Testis (tissue), 3 donors: ENCODE measurements around the gene TSACC. TPM values are rescaled to one million over a fixed set of nuclear protein-coding genes. Genes with fewer than 3 reads are reported as not detected.
A peak's percentile ranks its signal among the peaks of the same experiment; 100 is the strongest.
"Not testable (repeated sequence)": the region's sequence is repeated elsewhere in the genome, so short reads cannot be mapped to it uniquely, and the experiment has no call there.

Experiments
- DNase-seq: peaks from one replicate; pipeline ENCODE4 v3.0.0-alpha.2; 2019
- H3K27ac ChIP-seq, 2 donors: fragments of 200-600 bp; sonication (generic); one replicate each; pipeline ENCODE4 v1.5.1; 2019
- H3K27me3 ChIP-seq: fragments of 200-600 bp; sonication (generic); one replicate; pipeline ENCODE4 v1.5.1; 2019
- H3K36me3 ChIP-seq: fragments of 200-600 bp; sonication (generic); one replicate; pipeline ENCODE4 v1.5.1; 2017; ENCODE audit warnings: low read depth; ENCODE audit errors: missing control alignments
- H3K4me1 ChIP-seq: fragments of 200-600 bp; sonication (generic); one replicate; pipeline ENCODE4 v1.5.1; 2019
- H3K4me3 ChIP-seq, 2 donors: fragments of 200-600 bp; sonication (generic); one replicate each; pipeline ENCODE4 v1.5.1; 2017 to 2019
- H3K9me3 ChIP-seq: fragments of 200-600 bp; sonication (generic); one replicate; pipeline ENCODE4 v1.5.1; 2017
- POLR2A ChIP-seq: fragments of 450-650 bp; IDR thresholded peaks from one replicate; pipeline ENCODE4 v1.6.1; 2017; ENCODE audit warnings: antibody characterized with exemption, mild to moderate bottlenecking, moderate library complexity
- WGBS, 2 donors: methylation state at CpG; one replicate each; pipeline ENCODE4 v1.1.5; 2018; 5-methylcytosine and 5-hydroxymethylcytosine counted together
- intact Hi-C: fragments of 100-400 bp; cut with DNase I; formaldehyde crosslinking; loops from one replicate; pipeline ENCODE4 v1.15.1; 2023; ENCODE audit warnings: low total_unique reads
- polyA plus RNA-seq: library from polyadenylated mRNA; stranded (reverse); fragments of 350-450 nt; fragmentation: Illumina TruSeq; extraction: RNeasy Lipid Tissue Mini Kit (QIAGEN cat#74804); gene quantifications from one replicate; pipeline ENCODE4 v1.2.3, GENCODE V29; 2014; ENCODE audit warnings: low read depth, low replicate concordance; ENCODE audit not compliant: insufficient read depth
- total RNA-seq, 2 donors: library from RNA; depleted of rRNA; stranded (reverse); fragments of >200 nt; gene quantifications; one replicate each; pipeline ENCODE4 v1.2.3, GENCODE V29; 2016
- TF ChIP-seq, protein P1 (sequence below), 3 experiments: fragments of 450-650 bp in 2 of 3; fragments of 200-600 bp in 1 of 3; sonication (generic) in 1 of 3; IDR thresholded peaks; one replicate each; pipeline ENCODE4 v1.5.1; 2016 to 2019; ENCODE audit warnings: antibody characterized with exemption in 3 of 3, mild to moderate bottlenecking in 2 of 3, moderate library complexity in 1 of 3

The TSACC gene
- total and polyA plus RNA-seq, 3 donors from 2014 or later = 354 to 1,814 (median 748) TPM

DNA sequence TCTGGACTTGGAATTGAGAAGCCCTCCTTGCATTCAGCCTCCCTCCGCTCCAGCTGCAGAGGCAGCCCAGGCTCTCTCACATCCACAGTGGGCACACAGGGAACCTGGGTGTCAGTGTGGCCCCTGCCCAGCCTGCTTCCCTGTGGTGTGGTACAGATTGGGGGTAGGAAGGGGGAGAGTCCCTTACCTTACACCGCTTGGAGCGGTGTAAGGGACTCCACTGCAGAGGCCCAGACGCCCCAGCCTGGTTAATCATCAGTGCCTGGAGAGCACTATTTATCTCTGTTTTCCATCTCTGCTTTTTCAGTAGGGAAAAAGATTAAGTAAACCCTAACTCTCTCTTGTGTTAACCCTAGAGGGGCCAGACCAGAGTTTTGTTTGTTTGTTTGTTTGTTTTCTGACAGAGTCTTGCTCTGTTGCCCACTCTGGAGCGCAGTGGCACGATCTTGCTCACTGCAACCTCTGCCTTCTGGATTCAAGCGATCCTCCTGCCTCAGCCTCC, 29.9 kb downstream of the TSACC start:
- TF ChIP-seq, protein P1, sequence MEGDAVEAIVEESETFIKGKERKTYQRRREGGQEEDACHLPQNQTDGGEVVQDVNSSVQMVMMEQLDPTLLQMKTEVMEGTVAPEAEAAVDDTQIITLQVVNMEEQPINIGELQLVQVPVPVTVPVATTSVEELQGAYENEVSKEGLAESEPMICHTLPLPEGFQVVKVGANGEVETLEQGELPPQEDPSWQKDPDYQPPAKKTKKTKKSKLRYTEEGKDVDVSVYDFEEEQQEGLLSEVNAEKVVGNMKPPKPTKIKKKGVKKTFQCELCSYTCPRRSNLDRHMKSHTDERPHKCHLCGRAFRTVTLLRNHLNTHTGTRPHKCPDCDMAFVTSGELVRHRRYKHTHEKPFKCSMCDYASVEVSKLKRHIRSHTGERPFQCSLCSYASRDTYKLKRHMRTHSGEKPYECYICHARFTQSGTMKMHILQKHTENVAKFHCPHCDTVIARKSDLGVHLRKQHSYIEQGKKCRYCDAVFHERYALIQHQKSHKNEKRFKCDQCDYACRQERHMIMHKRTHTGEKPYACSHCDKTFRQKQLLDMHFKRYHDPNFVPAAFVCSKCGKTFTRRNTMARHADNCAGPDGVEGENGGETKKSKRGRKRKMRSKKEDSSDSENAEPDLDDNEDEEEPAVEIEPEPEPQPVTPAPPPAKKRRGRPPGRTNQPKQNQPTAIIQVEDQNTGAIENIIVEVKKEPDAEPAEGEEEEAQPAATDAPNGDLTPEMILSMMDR (IDR thresholded peaks at IDR 0.05) = no peak
- no peak for TF ChIP-seq POLR2A
- no peak for DNase-seq
- intact Hi-C loops = no loop called here
- Histone ChIP-seq H3K27ac (no peak overlapping the region), H3K4me1 (no peaks in the 10 kb centered on the region), H3K27me3 (no peaks in the 10 kb centered on the region), H3K4me3 (no peak overlapping the region), H3K36me3 (no peaks in the 10 kb centered on the region), H3K9me3 (no peaks in the 10 kb centered on the region)
- 86 to 88% methylated on average over 7 of the region's 7 CpGs for WGBS, 2 donors

DNA sequence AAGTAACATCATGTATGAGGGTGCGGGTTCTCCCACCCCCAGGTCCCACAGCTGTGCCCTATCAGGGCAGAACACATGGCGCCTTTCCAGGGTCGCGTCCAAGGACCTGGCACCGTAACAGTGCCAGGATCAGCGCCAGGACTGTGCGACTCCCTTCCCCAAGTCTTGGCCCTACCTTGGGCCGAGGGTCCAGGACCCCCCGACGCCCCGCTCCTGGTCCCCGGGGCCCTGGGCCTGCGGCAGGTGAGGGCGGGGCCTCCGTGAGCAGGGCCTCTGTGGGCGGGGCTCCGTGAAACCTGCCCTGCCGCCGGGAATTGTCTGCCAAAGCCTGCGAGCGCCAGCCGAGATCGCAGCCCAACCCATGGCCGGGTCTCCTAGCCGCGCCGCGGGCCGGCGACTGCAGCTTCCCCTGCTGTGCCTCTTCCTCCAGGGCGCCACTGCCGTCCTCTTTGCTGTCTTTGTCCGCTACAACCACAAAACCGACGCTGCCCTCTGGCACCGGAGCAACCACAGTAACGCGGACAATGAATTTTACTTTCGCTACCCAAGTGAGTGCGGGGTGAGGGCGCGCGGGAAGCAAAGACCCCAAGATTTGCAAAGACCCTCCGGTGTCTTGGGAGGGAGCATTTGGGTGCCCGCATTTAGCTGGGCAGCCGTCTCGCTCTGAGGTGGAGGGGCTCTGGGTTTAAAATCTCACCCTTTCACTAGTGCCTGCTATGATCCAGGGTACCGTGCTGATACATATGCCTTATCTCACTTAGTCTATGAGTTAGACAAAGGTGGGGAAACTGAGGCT, 30.8 kb downstream of the TSACC start, which contains the start of gene RHBG:
RHBG (plus strand) TSS at position 323 of the 796 bp plus-strand sequence; CDS start at position 362, 39 bp downstream.
- Histone ChIP-seq H3K4me3 (peak within 1 kb of the TSS; percentile 29 to 46), H3K9me3 (no peaks in the 10 kb centered on the region), H3K27ac (no peak within 1 kb of the TSS), H3K36me3 (no peaks in the 10 kb centered on the region), H3K27me3 (no peaks in the 10 kb centered on the region), H3K4me1 (peaks cover 6% of the 10 kb centered on the region)
- WGBS, 2 donors = 9 to 21% methylated on average over 20 to 47 of the region's 48 CpGs
- intact Hi-C loops = no loop called here
- DNase-seq = peak; percentile 68
- TF ChIP-seq, protein P1 (IDR thresholded peaks at IDR 0.05) = no peak
- no peak for TF ChIP-seq POLR2A

DNA sequence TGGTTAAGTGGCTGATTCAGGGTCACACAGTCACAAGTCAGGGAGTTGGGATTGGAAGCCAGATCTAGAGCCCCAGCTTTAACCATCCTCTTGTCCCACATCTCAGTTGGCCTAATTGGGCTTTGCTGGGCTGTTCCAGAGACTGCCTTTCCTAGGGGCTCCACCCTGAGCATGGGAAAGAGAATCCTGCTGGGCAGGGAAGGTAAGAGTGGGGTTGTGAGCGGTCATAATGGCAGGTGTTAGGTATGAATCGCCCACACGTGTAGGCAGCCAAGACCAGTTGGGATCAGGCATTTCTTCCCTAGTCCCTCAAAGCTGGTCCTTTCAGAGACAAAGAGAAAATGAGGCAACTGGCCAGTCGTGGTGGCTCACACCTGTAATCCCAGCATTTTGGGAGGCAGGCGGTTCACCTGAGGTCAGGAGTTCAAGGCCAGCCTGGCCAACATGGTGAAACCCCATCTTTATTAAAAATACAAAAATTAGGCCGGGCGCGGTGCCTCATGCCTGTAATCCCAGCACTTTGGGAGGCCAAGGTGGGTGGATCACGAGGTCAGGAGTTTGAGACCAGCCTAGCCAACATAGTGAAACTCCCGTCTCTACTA, 31.5 kb downstream of the TSACC start:
- H3K27ac ChIP-seq, H3K27me3 ChIP-seq, H3K4me3 ChIP-seq, H3K4me1 ChIP-seq, DNase-seq, intact Hi-C loops, H3K9me3 ChIP-seq, H3K36me3 ChIP-seq: not testable (repeated sequence)
- 78 to 83% methylated on average over 10 of the region's 10 CpGs for WGBS, 2 donors

DNA sequence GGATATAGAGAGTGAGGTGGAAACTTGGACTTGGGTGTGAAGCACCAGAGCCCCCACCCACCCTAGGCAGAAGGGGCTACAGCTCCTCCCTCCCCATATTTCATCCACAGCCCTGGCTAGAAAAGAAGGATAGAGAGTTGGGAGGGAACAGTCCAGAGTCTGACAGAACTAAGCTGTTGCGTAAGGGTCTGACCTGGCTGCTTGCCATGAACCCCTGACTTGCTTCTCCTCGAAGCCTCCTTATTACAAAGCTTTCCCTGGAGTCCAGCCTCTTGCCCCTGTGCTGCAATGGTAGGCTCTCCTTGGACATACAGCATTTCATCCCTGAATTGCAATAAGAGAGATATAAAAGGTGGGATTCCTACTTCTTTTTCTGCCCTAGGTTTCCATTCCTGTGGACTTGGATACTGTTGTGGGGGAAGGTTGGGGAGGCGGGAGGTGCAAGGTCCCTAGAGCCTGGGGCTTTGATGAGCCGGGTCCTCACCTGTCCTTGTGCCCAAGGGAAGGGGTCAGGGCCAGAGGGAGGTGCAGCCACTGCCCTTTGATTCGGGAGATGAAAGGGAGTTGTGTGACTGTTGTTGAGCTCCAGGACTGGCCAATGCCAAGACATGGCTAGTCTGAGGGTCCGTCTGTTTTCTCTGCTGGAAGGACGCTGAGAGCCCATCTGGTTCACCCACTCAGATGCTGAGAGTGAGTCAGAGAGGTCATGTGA, 33.4 kb downstream of the TSACC start:
- H3K36me3 ChIP-seq = no peaks in the 10 kb centered on the region
- intact Hi-C loops = no loop called here
- no peaks in the 10 kb centered on the region for H3K9me3 ChIP-seq
- TF ChIP-seq, protein P1 (IDR thresholded peaks at IDR 0.05) = no peak
- TF ChIP-seq POLR2A = no peak
- 62 to 71% methylated on average over 7 of the region's 7 CpGs for WGBS, 2 donors
- no peaks in the 10 kb centered on the region for H3K27me3 ChIP-seq
- H3K27ac ChIP-seq = no peak overlapping the region
- H3K4me1 ChIP-seq = peaks cover 8% of the 10 kb centered on the region
- no peak overlapping the region for H3K4me3 ChIP-seq
- no peak for DNase-seq

DNA sequence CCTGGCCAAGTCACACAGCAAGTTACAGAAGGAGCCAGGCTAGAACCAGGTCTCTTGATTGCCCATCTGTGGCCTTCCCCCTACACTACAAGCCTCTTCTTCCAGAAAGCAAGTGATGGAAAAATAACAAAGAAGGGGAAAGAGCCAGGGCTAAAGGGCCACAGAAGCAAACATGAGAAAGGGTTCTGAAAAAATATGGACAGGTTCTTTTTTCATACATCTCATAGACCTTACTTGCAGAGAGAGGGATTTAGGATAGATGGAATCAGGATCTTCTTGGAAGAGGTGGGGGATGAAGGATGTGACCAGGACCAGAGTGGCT, 33.9 kb downstream of the TSACC start:
- intact Hi-C loops = no loop called here
- H3K9me3 ChIP-seq = no peaks in the 10 kb centered on the region

More for the DNA sequence above, 33.9 kb downstream of the TSACC start:
- Histone ChIP-seq H3K27me3 (no peaks in the 10 kb centered on the region), H3K4me1 (peaks cover 8% of the 10 kb centered on the region), H3K36me3 (no peaks in the 10 kb centered on the region), H3K27ac (no peak overlapping the region), H3K4me3 (no peak overlapping the region)
- no peak for DNase-seq
- TF ChIP-seq, protein P1 (IDR thresholded peaks at IDR 0.05) = no peak
- TF ChIP-seq POLR2A = no peak
